Renal cortical epithelial cell (primary cell): ENCODE data around the gene SLC2A9. TPM values are rescaled to one million over a fixed set of nuclear protein-coding genes. Genes with fewer than 3 reads are reported as not detected.

ENCODE experiments used
- DNase-seq: peaks from one replicate; pipeline ENCODE4 v3.0.0-alpha.2; 2011; ENCODE audit warnings: low read depth
- total RNA-seq: library from RNA; depleted of rRNA; stranded (reverse); fragments of >200 nt; gene quantifications from 2 replicates; pipeline ENCODE4 v1.2.3, GENCODE V29; 2014

Gene SLC2A9
- total RNA-seq, 1 donor from 2014 or later, result 37.8 TPM

DNA sequence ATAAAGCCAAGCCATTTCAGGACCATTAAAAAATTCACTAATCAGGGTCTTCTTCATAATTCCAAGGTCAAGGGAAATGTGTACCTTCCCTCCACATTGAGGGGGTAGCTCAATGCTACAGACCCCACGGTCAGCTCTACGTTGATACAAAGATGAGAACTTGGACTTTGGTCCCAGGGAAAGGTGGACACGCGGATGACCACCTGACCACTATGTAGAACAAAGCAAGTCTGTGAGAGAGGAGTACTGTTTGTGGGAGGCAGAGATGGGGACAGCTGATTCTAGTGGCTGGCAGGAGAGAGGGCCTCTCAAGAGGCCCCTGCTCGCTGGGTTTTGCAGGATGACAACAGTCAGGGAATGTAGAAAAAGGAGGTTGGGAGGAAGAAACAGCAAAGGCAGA, 58.0 kb downstream of the SLC2A9 start:
- no peak for DNase-seq

- no peak for DNase-seq
Observed at GRCh38 chr4:9962611-9963314, 58.5 kb downstream of the SLC2A9 start.

DNA sequence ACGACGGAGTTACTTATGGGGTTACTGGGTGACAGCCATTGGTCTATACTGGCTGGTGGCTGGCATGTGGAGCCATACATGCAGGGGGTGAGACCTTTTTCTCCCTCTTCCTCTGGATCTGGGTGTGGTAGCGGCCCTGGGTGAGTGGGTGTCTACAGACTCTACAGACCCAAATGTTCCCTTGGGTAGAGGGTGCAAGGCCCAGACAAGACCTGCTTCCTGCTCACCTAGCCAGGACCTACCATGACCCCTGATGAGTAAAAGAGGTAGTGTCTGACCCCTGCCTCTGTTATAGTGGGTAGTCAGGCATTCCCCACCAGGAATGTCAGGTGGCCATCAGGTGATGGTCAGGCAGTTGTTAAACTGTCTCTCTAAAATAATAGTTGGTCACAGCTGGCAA, 66.8 kb downstream of the SLC2A9 start:
- no peak for DNase-seq

GRCh38 chr4:9953089-9953488, 68.2 kb downstream of the SLC2A9 start:
- DNase-seq, result no peak

DNA sequence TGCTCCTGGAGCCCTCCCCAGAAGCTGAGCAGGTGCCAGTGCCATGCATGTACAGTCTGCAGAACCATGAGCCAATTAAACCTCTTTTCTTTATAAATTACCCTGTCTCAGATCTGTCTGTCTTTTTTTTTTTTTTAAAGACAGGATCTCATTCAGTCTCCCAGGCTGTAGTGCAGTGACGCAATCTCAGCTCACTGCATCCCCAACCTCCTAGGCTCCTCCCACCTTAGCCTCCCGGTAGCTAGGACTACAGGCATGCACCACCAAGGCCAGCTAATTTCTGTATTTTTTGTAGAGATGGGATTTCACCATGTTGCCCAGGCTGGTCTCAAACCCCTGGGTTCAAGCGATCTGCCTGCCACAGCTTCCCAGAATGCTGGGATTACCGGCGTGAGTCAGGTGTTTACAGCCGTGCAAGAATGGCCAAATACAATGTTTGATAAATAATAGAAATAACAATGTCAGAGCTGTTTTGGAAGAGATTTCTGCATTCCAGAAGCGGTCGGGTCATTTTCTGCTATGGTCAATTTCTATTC, 68.8 kb downstream of the SLC2A9 start:
- DNase-seq, result peak; percentile 62

DNA sequence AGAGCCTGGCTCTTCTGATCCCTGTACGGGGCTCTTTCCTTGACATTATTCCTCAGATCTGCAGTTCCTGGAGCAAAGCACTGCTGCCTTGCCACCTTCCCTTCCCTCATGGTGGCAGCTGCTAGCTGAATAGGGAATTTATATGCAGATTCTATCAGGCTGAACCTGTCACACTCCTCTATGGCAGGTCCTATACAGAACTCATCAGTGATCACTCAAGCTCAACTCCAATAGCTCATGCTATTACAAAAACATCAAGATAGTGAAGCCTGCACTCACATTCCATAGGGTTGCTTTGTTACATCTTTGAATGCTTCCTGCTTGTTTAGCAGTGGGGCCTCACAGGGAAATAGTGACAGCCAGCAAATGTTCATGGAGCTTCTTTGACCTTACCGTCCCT, 71.7 kb downstream of the SLC2A9 start:
- no peak for DNase-seq

- no peak for DNase-seq
Observed at GRCh38 chr4:9947168-9948062, 73.9 kb downstream of the SLC2A9 start.

- no peak for DNase-seq
Observed at GRCh38 chr4:9946170-9946569, 75.1 kb downstream of the SLC2A9 start.

DNA sequence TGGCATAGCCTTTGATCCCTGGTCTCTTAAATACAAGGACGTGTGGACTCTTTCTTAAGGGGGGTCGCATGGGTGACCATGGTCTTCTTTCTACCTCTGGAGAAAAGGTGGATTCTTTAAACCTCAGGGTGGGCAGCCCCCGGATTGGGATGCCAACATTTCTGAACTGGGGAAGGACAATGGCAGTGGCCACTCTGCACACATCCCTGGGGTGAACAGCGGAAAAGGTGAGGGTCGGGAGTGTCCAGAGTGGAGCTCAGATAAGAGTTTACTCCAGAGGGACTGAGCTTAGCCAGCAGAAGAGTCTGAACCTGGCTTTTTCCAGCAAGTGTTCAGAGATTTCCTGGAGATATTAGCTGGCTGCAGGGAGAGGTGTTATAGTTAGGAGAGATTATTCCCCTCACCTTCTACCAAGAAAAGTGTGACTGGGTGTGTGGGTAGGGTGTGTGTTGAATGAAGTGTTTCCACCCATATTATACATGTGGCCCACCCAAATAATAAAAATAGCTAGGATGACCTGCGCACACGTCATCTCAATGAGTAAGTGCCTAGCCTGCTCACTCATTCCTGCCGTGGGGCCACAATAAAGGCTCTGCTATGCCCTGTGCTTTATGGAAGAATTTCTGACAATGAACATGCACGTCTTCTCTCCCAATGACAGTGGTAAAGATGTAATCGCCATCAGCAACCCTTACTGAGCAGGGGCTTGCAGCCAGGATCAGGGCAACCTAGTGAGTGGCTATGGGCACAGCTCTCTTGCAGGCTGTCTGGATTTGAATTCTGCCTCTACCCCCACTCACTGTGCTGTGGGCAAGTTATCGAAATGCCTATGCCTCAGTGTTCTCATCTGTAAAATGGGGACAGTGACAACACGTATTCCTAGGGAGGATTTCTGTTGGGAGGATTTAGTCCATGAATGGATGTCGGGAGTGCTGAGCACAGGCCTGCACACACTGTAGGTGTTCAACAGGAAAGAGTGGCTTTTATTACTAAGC, 76.6 kb downstream of the SLC2A9 start:
- no peak for DNase-seq

DNA sequence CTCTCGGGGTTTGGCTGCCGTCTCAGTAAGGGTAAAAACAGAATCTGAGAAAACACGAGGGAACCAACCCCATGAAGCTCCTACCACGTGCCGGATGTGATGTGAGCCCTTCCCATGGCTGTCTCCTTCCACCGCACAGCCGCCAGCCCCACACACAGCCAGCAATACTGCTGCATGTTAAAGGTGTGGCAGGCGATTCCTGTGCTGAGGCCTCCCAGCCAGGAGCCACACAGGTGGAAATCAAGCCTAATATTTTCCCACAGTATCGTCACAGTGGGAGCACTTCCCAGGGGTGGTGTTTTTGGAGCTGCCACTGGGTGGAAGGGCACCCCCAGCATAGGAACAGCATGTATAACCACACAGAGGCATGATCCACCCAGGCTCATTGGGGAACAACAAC, 77.5 kb downstream of the SLC2A9 start:
- DNase-seq, result no peak

DNA sequence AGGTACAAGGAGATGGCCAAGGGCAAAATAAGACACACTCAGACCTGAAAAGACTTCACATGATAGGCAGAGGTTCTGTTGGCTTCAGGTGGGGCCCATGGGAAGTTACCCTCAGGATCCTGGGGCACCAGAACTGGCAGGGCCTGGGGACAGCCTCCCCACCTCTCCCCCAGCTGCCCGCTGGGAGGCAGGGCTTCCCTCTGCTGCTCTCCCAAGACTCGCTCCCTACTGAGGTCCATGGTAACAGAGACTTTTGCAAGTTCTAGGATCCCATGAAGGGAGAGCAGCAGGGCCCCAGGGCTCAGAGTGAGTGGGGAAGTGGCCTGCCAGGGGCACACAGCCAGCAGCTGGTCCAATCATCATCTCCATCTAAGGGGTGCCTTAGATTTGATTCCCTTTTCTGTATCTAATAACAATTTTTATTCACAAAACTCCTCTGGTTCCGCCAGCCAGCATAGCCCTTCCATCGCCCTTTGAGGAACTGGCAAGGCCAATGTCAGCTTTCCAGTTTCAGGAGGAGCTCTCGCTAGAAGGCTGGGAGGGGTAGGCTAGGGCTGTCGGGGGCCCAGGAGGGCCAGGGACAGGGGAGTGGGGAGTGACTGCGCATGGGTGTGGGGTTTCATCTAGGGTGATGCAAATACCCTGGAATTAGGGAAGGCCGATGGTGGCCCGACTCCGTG, 78.2 kb downstream of the SLC2A9 start:
- DNase-seq, result no peak

DNA sequence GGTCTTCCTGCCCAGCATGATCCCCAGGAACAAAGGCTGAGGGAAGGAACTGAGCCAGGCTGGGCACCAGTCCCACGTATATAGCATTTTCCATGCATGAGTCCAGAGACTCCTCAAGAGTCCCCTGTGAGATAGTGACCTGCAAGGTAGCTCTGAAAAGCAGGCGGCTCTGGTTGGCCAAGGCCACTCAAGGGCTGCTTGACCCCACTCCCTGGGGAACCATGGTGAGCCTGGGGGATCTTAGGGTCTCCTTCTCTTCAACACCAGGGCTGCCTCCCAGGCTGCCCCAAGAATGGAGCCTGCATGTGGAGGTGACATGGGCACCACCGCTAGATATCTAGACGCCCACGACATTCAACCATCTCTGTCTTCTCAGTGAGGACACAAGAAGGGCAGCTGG, 79.2 kb downstream of the SLC2A9 start:
- DNase-seq, result no peak

GRCh38 chr4:9940041-9940440, 81.3 kb downstream of the SLC2A9 start:
- DNase-seq, result no peak

- no peak for DNase-seq
Observed at GRCh38 chr4:9938933-9939332, 82.4 kb downstream of the SLC2A9 start.

- no peak for DNase-seq
Observed at GRCh38 chr4:9937078-9937477, 84.2 kb downstream of the SLC2A9 start.

- DNase-seq, result no peak
Observed at GRCh38 chr4:9936129-9936644, 85.1 kb downstream of the SLC2A9 start.

- DNase-seq, result no peak
Observed at GRCh38 chr4:9933956-9934355, 87.3 kb downstream of the SLC2A9 start.

GRCh38 chr4:9933184-9933583, 88.1 kb downstream of the SLC2A9 start:
- DNase-seq, result no peak

DNA sequence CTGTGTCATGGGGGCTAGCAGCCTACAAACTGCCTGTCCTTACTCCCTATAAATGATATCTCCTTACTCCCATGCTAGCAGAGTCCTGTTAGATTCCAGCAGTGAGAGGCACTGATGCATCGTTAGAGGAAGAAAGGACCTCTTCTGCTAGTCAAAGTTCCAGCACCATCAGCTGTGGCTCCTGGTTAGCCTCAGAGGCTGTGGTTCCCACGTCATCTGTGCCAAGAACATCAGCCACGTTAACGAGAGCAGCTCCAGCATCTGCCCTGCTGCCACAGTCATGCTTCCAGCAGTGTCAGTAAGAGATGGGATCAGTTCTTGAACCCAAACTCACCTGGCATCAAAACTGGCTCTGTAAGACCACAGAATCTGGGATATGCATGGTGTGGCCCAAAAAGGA, 88.5 kb downstream of the SLC2A9 start:
- DNase-seq, result no peak

DNA sequence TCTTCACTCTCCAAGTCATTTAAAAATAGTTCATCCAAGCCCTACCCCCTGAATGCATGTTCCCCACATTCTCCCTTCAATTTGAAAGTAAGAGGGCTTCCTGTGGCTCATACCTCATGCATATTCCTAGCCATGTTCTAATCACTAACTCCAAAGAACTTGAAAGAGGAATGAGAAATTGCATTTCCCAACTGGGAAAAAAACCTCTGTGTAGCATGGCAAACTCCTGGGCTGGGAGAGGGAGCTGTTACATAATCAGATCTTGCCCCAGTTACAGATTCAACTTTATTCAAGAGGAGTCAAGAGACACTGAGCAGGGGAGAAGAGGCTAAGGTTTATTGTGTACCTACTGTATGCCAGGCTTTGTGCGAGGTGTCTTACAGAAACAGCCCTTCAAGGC, 90.2 kb downstream of the SLC2A9 start:
- DNase-seq, result peak; percentile 8

DNA sequence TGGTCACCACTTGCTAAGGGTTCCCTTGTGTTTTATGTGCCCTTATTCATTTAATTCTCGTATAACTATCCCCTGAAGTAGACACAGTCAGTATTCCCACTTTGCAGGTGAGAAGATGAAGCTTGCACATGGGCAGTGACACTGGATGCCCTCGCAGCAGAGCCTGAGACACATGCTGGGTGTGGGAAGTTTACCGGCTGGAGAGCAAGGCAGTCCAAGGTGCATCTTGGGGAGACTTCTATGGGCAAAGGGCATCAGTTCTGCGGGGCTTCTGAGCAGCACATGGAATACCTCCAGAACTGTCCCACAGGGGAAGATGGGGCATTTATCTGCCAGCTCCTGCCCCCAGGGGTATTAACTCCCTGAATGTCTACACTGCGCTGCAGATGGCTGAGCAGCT, 92.2 kb downstream of the SLC2A9 start:
- no peak for DNase-seq
